SJSA1 (cell line): Measurements from ENCODE around the gene THRB. TPM values are rescaled to one million over a fixed set of nuclear protein-coding genes. Genes with fewer than 3 reads are reported as not detected.

Experiments
- DNase-seq, 2 experiments: peaks; one replicate each; pipeline ENCODE4 v3.0.0-alpha.2; 2015 to 2020; ENCODE audit warnings: low spot score in 2 of 2, low read depth in 1 of 2
- H3K27ac ChIP-seq: fragments of 250-450 bp; sonication (Bioruptor Pico); 2 replicates; pipeline ENCODE4 v1.5.1; 2020; ENCODE audit warnings: mild to moderate bottlenecking, moderate library complexity
- H3K27me3 ChIP-seq: fragments of 250-450 bp; sonication (Bioruptor Pico); replicated peaks from 2 replicates; pipeline ENCODE4 v1.5.1; 2020; ENCODE audit warnings: mild to moderate bottlenecking, moderate library complexity
- H3K36me3 ChIP-seq: fragments of 250-450 bp; sonication (Bioruptor Pico); 2 replicates; pipeline ENCODE4 v1.5.1; 2020; ENCODE audit warnings: mild to moderate bottlenecking
- H3K4me1 ChIP-seq: fragments of 250-450 bp; sonication (Bioruptor Pico); replicated peaks from 2 replicates; pipeline ENCODE4 v1.6.1; 2021; ENCODE audit warnings: mild to moderate bottlenecking
- H3K4me3 ChIP-seq: fragments of 250-450 bp; sonication (Bioruptor Pico); 2 replicates; pipeline ENCODE4 v1.5.1; 2020; ENCODE audit warnings: mild to moderate bottlenecking
- H3K9me3 ChIP-seq: fragments of 250-450 bp; sonication (Bioruptor Pico); replicated peaks from 2 replicates; pipeline ENCODE4 v1.5.1; 2020; ENCODE audit warnings: mild to moderate bottlenecking
- total RNA-seq: library from RNA; depleted of rRNA; stranded (reverse); fragments of >200 nt; shearing (Covaris generic); gene quantifications from 2 replicates; pipeline ENCODE4 v1.2.3, GENCODE V29; 2014

Gene THRB
- total RNA-seq, 1 experiment from 2014 or later, result 3.2 TPM

- H3K9me3 ChIP-seq, result no peaks in the 10 kb centered on the region
- no peaks in the 10 kb centered on the region for H3K27me3 ChIP-seq
- H3K4me1 ChIP-seq, result peaks cover 13% of the 10 kb centered on the region
- no peak overlapping the region for H3K27ac ChIP-seq
- H3K4me3 ChIP-seq, result no peak overlapping the region
- DNase-seq, result no peak
- H3K36me3 ChIP-seq, result no peaks in the 10 kb centered on the region
Measured at GRCh38 chr3:24287755-24288450, 206.7 kb downstream of the THRB start.

GRCh38 chr3:24286405-24286804, 208.2 kb downstream of the THRB start:
- H3K36me3 ChIP-seq, result no peaks in the 10 kb centered on the region
- H3K9me3 ChIP-seq, result no peaks in the 10 kb centered on the region
- DNase-seq, result no peak
- no peaks in the 10 kb centered on the region for H3K27me3 ChIP-seq
- no peak overlapping the region for H3K4me3 ChIP-seq
- peaks cover 13% of the 10 kb centered on the region for H3K4me1 ChIP-seq
- no peak overlapping the region for H3K27ac ChIP-seq

- Histone ChIP-seq H3K36me3 (no peaks in the 10 kb centered on the region), H3K4me3 (no peak overlapping the region), H3K27ac (no peak overlapping the region), H3K27me3 (no peaks in the 10 kb centered on the region), H3K9me3 (no peaks in the 10 kb centered on the region), H3K4me1 (peaks cover under 1% of the 10 kb centered on the region; the same call in 1 of the 2 replicates)
- DNase-seq, result no peak
Measured at GRCh38 chr3:24278543-24278942, 216.1 kb downstream of the THRB start.

- H3K4me1 ChIP-seq, result peaks cover 8% of the 10 kb centered on the region
- H3K36me3 ChIP-seq, result no peaks in the 10 kb centered on the region
- H3K27ac ChIP-seq, result no peak overlapping the region
- H3K27me3 ChIP-seq, result no peaks in the 10 kb centered on the region
- H3K9me3 ChIP-seq, result no peaks in the 10 kb centered on the region
- no peak overlapping the region for H3K4me3 ChIP-seq
- no peak for DNase-seq
Measured at GRCh38 chr3:24273491-24273890, 221.2 kb downstream of the THRB start.

DNA sequence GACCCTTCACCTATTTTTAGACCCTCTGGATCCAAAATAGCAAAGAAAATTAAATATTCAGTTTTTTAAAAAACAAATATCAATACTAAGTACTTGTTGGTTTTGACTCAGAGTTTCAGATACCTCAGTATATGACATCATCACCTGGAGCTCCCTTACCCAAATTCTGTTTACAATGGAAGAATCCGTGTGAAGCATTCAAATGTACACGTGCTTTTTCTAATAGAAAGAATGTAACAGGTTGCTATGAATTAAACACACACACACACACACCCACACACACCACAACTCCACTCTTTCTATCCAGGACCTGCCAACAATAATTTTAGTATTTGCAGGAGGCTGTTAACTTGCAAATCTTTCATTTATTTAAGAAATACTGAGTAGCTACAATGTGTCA, 221.8 kb downstream of the THRB start:
- Histone ChIP-seq H3K4me3 (no peak overlapping the region), H3K4me1 (peaks cover 8% of the 10 kb centered on the region)
- no peak for DNase-seq

DNA sequence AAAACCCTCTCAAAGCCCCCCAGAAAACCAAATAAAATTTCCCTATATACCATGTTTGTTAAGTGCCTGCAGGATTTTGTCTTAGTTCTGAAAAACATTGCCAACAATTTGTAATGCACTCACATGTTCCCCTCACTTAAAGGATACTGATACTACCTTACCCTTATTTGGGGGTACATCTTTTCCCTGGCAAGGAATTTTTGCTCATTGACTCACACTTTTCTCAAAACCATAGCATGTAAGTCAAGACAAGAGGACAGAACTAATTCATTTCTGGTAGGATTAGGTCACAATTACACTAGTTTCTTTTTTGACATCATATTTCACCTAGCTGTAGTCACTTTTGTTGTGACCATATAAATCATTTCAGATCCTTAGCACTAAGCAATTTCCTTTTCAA, 222.2 kb downstream of the THRB start:
- no peak for DNase-seq
- Histone ChIP-seq H3K4me1 (peaks cover 8% of the 10 kb centered on the region), H3K27me3 (no peaks in the 10 kb centered on the region)

More for the DNA sequence above, 221.8 kb downstream of the THRB start:
- Histone ChIP-seq H3K27me3 (no peaks in the 10 kb centered on the region), H3K9me3 (no peaks in the 10 kb centered on the region), H3K27ac (no peak overlapping the region), H3K36me3 (no peaks in the 10 kb centered on the region)

DNA sequence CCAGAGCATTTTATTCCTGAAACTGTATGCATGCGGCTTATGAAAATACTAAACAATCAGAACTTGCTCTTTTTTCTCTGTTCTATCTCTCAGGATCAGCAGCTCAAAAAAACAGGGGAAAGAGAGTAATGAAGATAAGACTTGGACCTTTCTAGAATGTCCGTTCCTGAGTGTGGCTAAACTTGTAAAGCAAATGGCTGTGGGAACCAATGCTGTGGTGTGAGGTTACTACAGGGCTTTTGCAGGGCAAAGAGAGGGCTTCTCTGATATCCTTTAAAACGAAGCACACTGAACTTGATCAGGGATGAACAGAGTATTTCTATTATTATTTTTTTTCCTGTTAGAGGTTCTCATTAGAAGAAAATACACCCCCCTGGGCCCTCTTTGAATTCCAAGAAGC, 223.4 kb downstream of the THRB start:
- Histone ChIP-seq H3K9me3 (no peaks in the 10 kb centered on the region), H3K4me1 (peaks cover 8% of the 10 kb centered on the region), H3K4me3 (no peak overlapping the region), H3K27me3 (no peaks in the 10 kb centered on the region), H3K36me3 (no peaks in the 10 kb centered on the region), H3K27ac (no peak overlapping the region)
- no peak for DNase-seq

More for the DNA sequence above, 222.2 kb downstream of the THRB start:
- Histone ChIP-seq H3K4me3 (no peak overlapping the region), H3K36me3 (no peaks in the 10 kb centered on the region), H3K9me3 (no peaks in the 10 kb centered on the region), H3K27ac (no peak overlapping the region)

DNA sequence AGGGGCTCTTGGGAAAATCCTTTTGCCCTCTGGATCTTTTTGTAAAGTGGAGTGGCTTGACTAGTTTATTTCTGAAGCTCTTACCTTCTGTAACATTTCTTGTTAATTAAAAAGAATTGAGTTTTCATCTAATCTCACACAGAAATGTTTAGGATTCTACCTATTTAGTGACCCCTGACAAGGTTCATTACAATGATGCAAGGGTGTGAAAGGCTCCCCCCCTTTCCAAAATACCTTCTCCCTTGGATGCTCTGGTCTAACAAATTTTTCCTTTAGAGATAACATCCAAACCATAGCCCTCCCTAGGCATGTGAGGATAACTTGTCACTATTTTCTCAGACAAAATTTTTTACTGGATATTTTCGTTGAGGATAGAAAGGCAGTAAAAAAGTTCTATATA, 223.9 kb downstream of the THRB start:
- Histone ChIP-seq H3K27ac (no peak overlapping the region), H3K4me3 (no peak overlapping the region), H3K4me1 (peaks cover 8% of the 10 kb centered on the region), H3K9me3 (no peaks in the 10 kb centered on the region), H3K27me3 (no peaks in the 10 kb centered on the region), H3K36me3 (no peaks in the 10 kb centered on the region)
- DNase-seq, result no peak

DNA sequence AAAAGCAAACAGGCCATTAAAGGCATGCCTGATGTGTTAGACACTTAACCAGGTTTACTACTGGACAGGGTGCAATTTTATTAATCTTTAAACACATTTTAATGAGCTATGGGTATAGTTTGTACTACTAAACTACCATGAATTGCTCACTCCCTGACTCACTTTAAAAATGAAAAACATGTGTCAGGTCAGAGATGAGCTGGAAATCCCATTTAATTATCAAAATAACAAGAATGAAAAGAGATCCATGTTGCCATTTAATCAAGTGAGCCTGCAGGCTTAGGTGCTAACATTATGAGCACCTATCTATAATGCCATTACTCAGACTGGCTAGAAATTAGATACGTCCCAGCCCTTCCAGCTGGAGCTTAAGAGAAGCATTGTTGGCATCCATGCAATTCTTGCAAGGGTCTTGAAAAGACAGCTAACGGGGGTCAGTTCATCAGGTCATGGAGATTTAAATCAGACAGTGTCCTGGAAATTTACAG, 224.4 kb downstream of the THRB start:
- DNase-seq, result no peak

GRCh38 chr3:24264748-24265158, 229.9 kb downstream of the THRB start:
- peak in 1 of 2 experiments; percentile 53 for DNase-seq
- Histone ChIP-seq H3K4me3 (no peak overlapping the region), H3K9me3 (no peaks in the 10 kb centered on the region), H3K36me3 (no peaks in the 10 kb centered on the region), H3K27ac (no peak overlapping the region), H3K4me1 (peaks cover 8% of the 10 kb centered on the region), H3K27me3 (no peaks in the 10 kb centered on the region)

More for the DNA sequence above, 224.4 kb downstream of the THRB start:
- Histone ChIP-seq H3K9me3 (no peaks in the 10 kb centered on the region), H3K36me3 (no peaks in the 10 kb centered on the region), H3K4me1 (peaks cover 8% of the 10 kb centered on the region), H3K4me3 (no peak overlapping the region), H3K27me3 (no peaks in the 10 kb centered on the region), H3K27ac (no peak overlapping the region)

GRCh38 chr3:24264011-24264410, 230.6 kb downstream of the THRB start:
- H3K4me3 ChIP-seq, result no peak overlapping the region
- no peaks in the 10 kb centered on the region for H3K27me3 ChIP-seq
- no peak for DNase-seq
- no peaks in the 10 kb centered on the region for H3K9me3 ChIP-seq
- no peak overlapping the region for H3K27ac ChIP-seq
- no peaks in the 10 kb centered on the region for H3K36me3 ChIP-seq
- H3K4me1 ChIP-seq, result peaks cover 13% of the 10 kb centered on the region

DNA sequence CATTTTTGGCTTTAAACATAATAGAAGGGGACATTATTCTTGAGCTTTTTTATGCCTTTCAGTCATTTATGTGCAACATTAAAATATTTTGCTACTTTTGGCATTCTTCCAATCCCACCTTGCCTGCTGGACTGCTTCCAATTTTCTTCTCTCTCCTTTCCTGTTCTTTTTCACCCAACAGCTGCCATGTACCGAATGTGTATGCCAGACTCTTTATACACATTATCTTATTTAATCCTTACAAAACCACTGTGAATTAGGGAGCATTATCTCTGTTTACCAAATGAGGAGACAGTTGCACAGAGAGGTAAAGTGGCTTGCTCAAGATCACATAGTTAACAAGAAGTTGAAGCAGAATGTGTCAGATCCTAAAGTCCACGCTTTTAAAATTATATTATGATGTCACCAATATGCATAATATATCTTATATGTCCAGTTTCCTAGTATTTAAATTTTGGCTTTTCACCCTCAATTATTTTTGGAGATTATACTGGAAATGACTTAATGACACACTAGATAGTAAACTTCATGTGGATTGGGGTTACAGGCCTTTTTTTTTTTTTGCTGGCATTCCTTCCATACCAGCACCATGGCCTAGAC, 231.5 kb downstream of the THRB start:
- DNase-seq, result no peak

DNA sequence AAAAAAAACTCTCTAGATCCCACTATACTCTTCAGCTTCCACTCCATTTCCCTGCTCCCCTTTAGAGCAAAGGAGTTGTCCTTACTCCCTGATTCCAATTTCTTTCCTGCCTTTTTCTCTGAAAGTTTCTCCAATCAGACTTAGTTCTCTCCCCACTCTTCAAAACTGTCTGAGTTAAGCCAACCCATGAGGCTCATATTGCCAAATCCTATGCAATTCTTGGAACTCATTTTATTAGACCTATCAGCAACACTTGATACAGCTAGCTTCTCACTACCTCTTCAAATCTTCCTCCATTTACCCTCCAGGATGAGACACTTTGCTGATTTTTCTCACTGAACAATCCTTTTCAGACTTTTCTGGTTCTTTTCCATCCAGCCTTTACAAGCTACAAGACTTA, 233.1 kb downstream of the THRB start:
- no peak overlapping the region for H3K27ac ChIP-seq
- H3K27me3 ChIP-seq, result no peaks in the 10 kb centered on the region
- H3K36me3 ChIP-seq, result no peaks in the 10 kb centered on the region
- no peak overlapping the region for H3K4me3 ChIP-seq
- peaks cover 30% of the 10 kb centered on the region for H3K4me1 ChIP-seq
- DNase-seq, result no peak
- no peaks in the 10 kb centered on the region for H3K9me3 ChIP-seq

More for the DNA sequence above, 231.5 kb downstream of the THRB start:
- Histone ChIP-seq H3K27ac (no peak overlapping the region), H3K9me3 (no peaks in the 10 kb centered on the region), H3K27me3 (no peaks in the 10 kb centered on the region), H3K4me3 (no peak overlapping the region), H3K36me3 (no peaks in the 10 kb centered on the region), H3K4me1 (peaks cover 22% of the 10 kb centered on the region)

GRCh38 chr3:24259901-24260512, 234.6 kb downstream of the THRB start:
- Histone ChIP-seq H3K4me3 (no peak overlapping the region), H3K27ac (no peak overlapping the region), H3K4me1 (peaks cover 35% of the 10 kb centered on the region), H3K9me3 (no peaks in the 10 kb centered on the region), H3K27me3 (no peaks in the 10 kb centered on the region), H3K36me3 (no peaks in the 10 kb centered on the region)
- peak in 1 of 2 experiments; percentile 43 for DNase-seq
